GM12878 (cell line): ENCODE data around the gene BAIAP2L1. TPM values are rescaled to one million over a fixed set of nuclear protein-coding genes. Genes with fewer than 3 reads are reported as not detected.

Experiments used
- ATAC-seq: fragments of 200-7000 bp; cut with Tn5 transposase; 3 replicates; pipeline ENCODE4 v1.9.1; 2020; ENCODE audit warnings: mild to moderate bottlenecking, moderate library complexity
- BruUV-seq: library from RNA; stranded (reverse); fragments of 400-500 nt; replicated peaks from 2 replicates; lab custom pipeline; 2021; lab: Mats Ljungman, UMichigan
- CTCF ChIA-PET: fragments of 300-600 bp; sonication (Branson Sonifier 250); formaldehyde crosslinking; extraction: SDS; loops from one replicate; lab custom pipeline; 2021; ENCODE audit warnings: inconsistent platforms; lab: Yijun Ruan, JAX
- POLR2A ChIA-PET: fragments of 350-600 bp; formaldehyde crosslinking; extraction: SDS; loops from one replicate; lab custom pipeline; 2021; ENCODE audit warnings: inconsistent platforms; lab: Charles Lee
- RAD21 ChIA-PET: fragments of 300-600 bp; sonication (Branson Sonifier 250); formaldehyde crosslinking; loops from one replicate; lab custom pipeline; 2023; ENCODE audit warnings: antibody characterized with exemption; ENCODE audit not compliant: unreplicated experiment; lab: Charles Lee
- SMC1A ChIA-PET: fragments of 300-600 bp; sonication (Branson Sonifier 250); formaldehyde crosslinking; loops from one replicate; lab custom pipeline; 2023; ENCODE audit not compliant: unreplicated experiment, uncharacterized antibody; lab: Charles Lee
- DNase-seq: peaks from one replicate; pipeline ENCODE4 v3.0.0-alpha.2; 2011; ENCODE audit warnings: low read depth, low spot score
- FAIRE-seq: peaks from 3 replicates; lab custom pipeline; 2011; peaks lifted over from hg19 to GRCh38; lab: Jason Lieb, UNC
- H2AFZ ChIP-seq: 2 replicates; pipeline ENCODE4 v1.6.0; 2011; ENCODE audit warnings: low read depth, low read length, control low read depth; ENCODE audit not compliant: control insufficient read depth
- H3K27ac ChIP-seq: 2 replicates; pipeline ENCODE4 v1.5.1; 2011; ENCODE audit warnings: control low read depth; ENCODE audit not compliant: control insufficient read depth, insufficient read depth
- H3K27me3 ChIP-seq, 2 experiments: replicated peaks in 1 of 2; 2 replicates each; pipeline versions ENCODE4 v1.6.0 to v1.6.1; 2011; ENCODE audit warnings: low read length in 1 of 2; ENCODE audit not compliant: control insufficient read depth in 2 of 2, insufficient read depth in 2 of 2
- H3K36me3 ChIP-seq, 2 experiments: 2 replicates each; pipeline ENCODE4 v1.5.1; 2011; ENCODE audit warnings: low read length in 1 of 2; ENCODE audit not compliant: control insufficient read depth in 2 of 2, insufficient read depth in 2 of 2
- H3K4me1 ChIP-seq: 2 replicates; pipeline ENCODE4 v1.6.1; 2011; ENCODE audit warnings: mild to moderate bottlenecking, low read length, moderate library complexity, mixed read lengths; ENCODE audit not compliant: control insufficient read depth, insufficient read depth
- H3K4me2 ChIP-seq: 2 replicates; pipeline ENCODE4 v1.6.0; 2011; ENCODE audit warnings: control low read depth; ENCODE audit not compliant: control insufficient read depth, insufficient read depth
- H3K4me3 ChIP-seq: fragments of 200-600 bp; sonication (generic); 2 replicates; pipeline ENCODE4 v1.5.1; 2016
- H3K79me2 ChIP-seq: 2 replicates; pipeline ENCODE4 v1.6.0; 2011; ENCODE audit warnings: low read length; ENCODE audit not compliant: control insufficient read depth, insufficient read depth
- H3K9ac ChIP-seq: 2 replicates; pipeline ENCODE4 v1.8.0; 2011; ENCODE audit warnings: low read length, control low read depth, mixed read lengths; ENCODE audit not compliant: control insufficient read depth, insufficient read depth
- H3K9me3 ChIP-seq: replicated peaks from 3 replicates; pipeline ENCODE4 v1.5.1; 2011; ENCODE audit warnings: mild to moderate bottlenecking, low read length; ENCODE audit not compliant: control insufficient read depth, insufficient read depth
- H4K20me1 ChIP-seq: 2 replicates; pipeline ENCODE4 v1.6.0; 2011; ENCODE audit not compliant: control insufficient read depth, insufficient read depth
- BHLHE40 ChIP-seq, 2 experiments: fragments of 450-650 bp in 1 of 2; IDR thresholded peaks; 2 replicates each; pipeline ENCODE4 v1.6.1; 2011 to 2017; ENCODE audit warnings: low read depth in 2 of 2, borderline replicate concordance in 1 of 2, improper control_type of control experiment in 1 of 2, low read length in 1 of 2, mild to moderate bottlenecking in 1 of 2
- EP300 ChIP-seq, 2 experiments: fragments of 150-350 bp in 1 of 2; IDR thresholded peaks; 2 replicates each; pipeline ENCODE4 v1.6.1; 2011 to 2012; ENCODE audit warnings: low read depth in 2 of 2, low read length in 2 of 2, borderline replicate concordance in 1 of 2, improper control_type of control experiment in 1 of 2, inconsistent platforms in 1 of 2; ENCODE audit not compliant: control insufficient read depth in 1 of 2
- MYB ChIP-seq: fragments of 150-350 bp; IDR thresholded peaks from 2 replicates; pipeline ENCODE4 v1.6.1; 2014; ENCODE audit warnings: mild to moderate bottlenecking, low read depth, low read length, borderline replicate concordance
- NFYB ChIP-seq: IDR thresholded peaks from 2 replicates; pipeline ENCODE4 v1.6.1; 2011; ENCODE audit warnings: low read depth, mild to moderate bottlenecking, low read length, improper control_type of control experiment, moderate library complexity; ENCODE audit not compliant: insufficient read depth
- PAX8 ChIP-seq: fragments of 450-650 bp; IDR thresholded peaks from 2 replicates; pipeline ENCODE4 v1.6.1; 2017; ENCODE audit warnings: mild to moderate bottlenecking, moderate library complexity
- POU2F2 ChIP-seq: IDR thresholded peaks from 3 replicates; pipeline ENCODE4 v1.6.1; 2011; ENCODE audit warnings: low read depth, mild to moderate bottlenecking, low read length, borderline replicate concordance
- RAD51 ChIP-seq: fragments of 450-650 bp; IDR thresholded peaks from 2 replicates; pipeline ENCODE4 v1.6.1; 2016; ENCODE audit warnings: moderate library complexity, mild to moderate bottlenecking, inconsistent platforms
- SRF ChIP-seq, 2 experiments: IDR thresholded peaks; 2 replicates each; pipeline ENCODE4 v1.6.1; 2011; ENCODE audit warnings: low read depth in 2 of 2, low read length in 2 of 2, mild to moderate bottlenecking in 1 of 2, moderate library complexity in 1 of 2
- TBL1XR1 ChIP-seq: IDR thresholded peaks from 2 replicates; pipeline ENCODE4 v1.6.1; 2012; ENCODE audit warnings: low read depth, low read length, improper control_type of control experiment
- ZNF384 ChIP-seq: IDR thresholded peaks from 2 replicates; pipeline ENCODE4 v1.6.1; 2012; ENCODE audit warnings: low read depth, mild to moderate bottlenecking, low read length, improper control_type of control experiment, borderline replicate concordance
- ZSCAN29 ChIP-seq: fragments of 450-650 bp; IDR thresholded peaks from 2 replicates; pipeline ENCODE4 v1.6.1; 2017; ENCODE audit warnings: mild to moderate bottlenecking, moderate library complexity
- WGBS: methylation state at CpG from one replicate; pipeline ENCODE4 v1.1.6; 2016; ENCODE audit warnings: low lambda C conversion rate; ENCODE audit not compliant: insufficient replicate concordance, insufficient coverage; ENCODE audit errors: missing lambda C conversion rate; 5-methylcytosine and 5-hydroxymethylcytosine counted together
- in situ Hi-C: fragments of 300-500 bp; cut with MboI; formaldehyde crosslinking; loops from 9 replicates; pipeline ENCODE4 v1.14.3; 2018; ENCODE audit warnings: mixed read lengths
- intact Hi-C: fragments of 100-400 bp; cut with micrococcal nuclease; formaldehyde crosslinking; loops from one replicate; pipeline ENCODE4 v1.14.2; 2022; ENCODE audit not compliant: unreplicated experiment
- polyA plus RNA-seq, 11 experiments: library from polyadenylated mRNA; depleted of rRNA in 4 of 11; unstranded in 6 of 11; stranded (reverse) in 5 of 11; fragments of >200 nt; fragmentation: Nextera tagmentation in 4 of 11; fragmentation: Illumina TruSeq in 1 of 11; extraction: Ambion mirVana in 4 of 11; extraction: Trizol in 1 of 11; gene quantifications; 1 replicate in 1 of 11; 2 replicates in 10 of 11; pipeline versions ENCODE4 v1.2.1 to v1.2.3, GENCODE V29; 2011 to 2016; ENCODE audit warnings: inconsistent platforms in 2 of 11, missing spikeins in 2 of 11, low read depth in 1 of 11
- total RNA-seq, 4 experiments: library from RNA; depleted of rRNA in 3 of 4; stranded (reverse); fragments of >200 nt in 3 of 4; fragmentation: Illumina TruSeq in 1 of 4; extraction: Trizol in 1 of 4; gene quantifications; 2 replicates each; pipeline versions ENCODE4 v1.2.1 to v1.2.3, GENCODE V29; 2013 to 2021
- TF ChIP-seq, protein P1 (sequence below): fragments of 150-350 bp; IDR thresholded peaks from 2 replicates; pipeline ENCODE4 v1.6.1; 2014; ENCODE audit warnings: mild to moderate bottlenecking, low read depth, low read length
- TF ChIP-seq, protein P2 (sequence below): IDR thresholded peaks from 2 replicates; pipeline ENCODE4 v1.6.1; 2012; ENCODE audit warnings: low read length, inconsistent platforms

The BAIAP2L1 gene
- total and polyA plus RNA-seq, 10 of the 15 experiments (the other 5 are each of a cell fraction or from before 2014, with no cell fraction given): 8.9 to 60.2 (median 35.7) TPM

DNA sequence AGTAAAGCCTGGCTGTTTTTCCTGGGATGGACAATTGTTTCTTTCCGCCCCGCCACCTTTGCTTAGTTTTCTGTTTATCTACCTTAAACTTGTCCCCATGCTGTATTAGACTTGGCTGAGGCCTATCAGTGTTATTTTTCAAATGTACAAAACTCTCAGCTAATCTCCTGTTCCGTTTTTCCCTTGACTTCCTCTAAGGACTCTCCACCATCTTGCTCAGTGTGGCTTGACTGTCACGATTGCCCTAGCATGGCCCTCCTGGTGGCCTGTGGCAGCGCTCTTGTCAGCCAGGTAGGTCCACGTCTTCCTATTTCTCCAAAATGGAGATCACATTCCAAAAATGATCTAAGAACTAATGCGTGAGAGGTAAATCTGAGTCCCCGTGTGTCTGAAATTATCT lies 36.7 kb downstream of the BAIAP2L1 start:
- CTCF ChIA-PET: no interaction called here
- 69% methylated on average over 8 of the region's 8 CpGs for WGBS
- SMC1A ChIA-PET: interaction anchor here (1.4 kb wide), 1 partner anchor 9 kb away, joined by 4 read pairs; no protein-coding TSS in a partner anchor
- no peak for FAIRE-seq
- Histone ChIP-seq H3K79me2 (no peaks in the 10 kb centered on the region), H3K4me1 (no peaks in the 10 kb centered on the region), H2AFZ (no peak overlapping the region; the same call in 1 of the 2 replicates), H3K9ac (no peak overlapping the region), H3K4me2 (no peak overlapping the region), H3K36me3 (peaks cover 0 to 3% of the 10 kb centered on the region in 2 experiments; a peak in 2 of 4 replicates), H3K27ac (no peak overlapping the region), H3K9me3 (no peaks in the 10 kb centered on the region), H4K20me1 (no peaks in the 10 kb centered on the region), H3K4me3 (no peak overlapping the region), H3K27me3 (no peaks in the 10 kb centered on the region)
- RAD21 ChIA-PET: interaction anchor here (0.8 kb wide), 1 partner anchor 37 kb away, joined by 3 read pairs; the partner anchor contains the start of gene BAIAP2L1
- ATAC-seq: no peak
- in situ Hi-C loops: no loop called here
- BruUV-seq: no TSS peak
- DNase-seq: no peak
- intact Hi-C loops: no loop called here
- POLR2A ChIA-PET: no interaction called here
- TF ChIP-seq NFYB: no peak
- TF ChIP-seq, protein P1, sequence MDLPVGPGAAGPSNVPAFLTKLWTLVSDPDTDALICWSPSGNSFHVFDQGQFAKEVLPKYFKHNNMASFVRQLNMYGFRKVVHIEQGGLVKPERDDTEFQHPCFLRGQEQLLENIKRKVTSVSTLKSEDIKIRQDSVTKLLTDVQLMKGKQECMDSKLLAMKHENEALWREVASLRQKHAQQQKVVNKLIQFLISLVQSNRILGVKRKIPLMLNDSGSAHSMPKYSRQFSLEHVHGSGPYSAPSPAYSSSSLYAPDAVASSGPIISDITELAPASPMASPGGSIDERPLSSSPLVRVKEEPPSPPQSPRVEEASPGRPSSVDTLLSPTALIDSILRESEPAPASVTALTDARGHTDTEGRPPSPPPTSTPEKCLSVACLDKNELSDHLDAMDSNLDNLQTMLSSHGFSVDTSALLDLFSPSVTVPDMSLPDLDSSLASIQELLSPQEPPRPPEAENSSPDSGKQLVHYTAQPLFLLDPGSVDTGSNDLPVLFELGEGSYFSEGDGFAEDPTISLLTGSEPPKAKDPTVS: no peak
- TF ChIP-seq SRF (IDR thresholded peaks at IDR 0.05; ENCODE audit: low read depth in 2 of 2, low read length in 2 of 2): no peak

DNA sequence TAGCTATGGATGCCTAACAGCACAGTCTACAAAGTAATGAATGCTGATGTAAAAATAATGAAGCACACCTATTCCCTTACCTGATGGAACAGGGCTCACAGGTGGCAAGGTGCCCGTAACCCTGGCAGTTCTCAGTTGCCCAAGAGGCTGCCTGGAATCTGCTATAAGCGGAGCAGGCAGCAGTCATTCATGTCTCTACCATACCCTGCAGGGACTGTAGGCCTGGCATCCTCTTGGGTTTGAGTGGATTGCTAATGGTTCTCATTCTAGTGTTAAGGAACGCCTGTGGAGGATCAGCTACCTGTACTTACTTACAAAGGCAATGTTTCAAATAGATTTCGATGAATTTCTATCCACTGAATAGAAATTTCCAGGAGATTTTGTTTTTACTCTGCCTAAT lies 38.4 kb downstream of the BAIAP2L1 start:
- ATAC-seq (no peak), DNase-seq (no peak), FAIRE-seq (no peak)
- no peaks in the 10 kb centered on the region for H3K27me3 ChIP-seq
- SMC1A ChIA-PET: interaction anchor here (0.7 kb wide), 1 partner anchor 39 kb away, joined by 3 read pairs; no protein-coding TSS in a partner anchor
- in situ Hi-C loops: no loop called here
- no peak overlapping the region for H3K4me3 ChIP-seq
- RAD21 ChIA-PET: no interaction called here
- no peaks in the 10 kb centered on the region for H3K79me2 ChIP-seq
- CTCF ChIA-PET: interaction anchor here (0.6 kb wide), 1 partner anchor 22 kb away, joined by 3 read pairs; no protein-coding TSS in a partner anchor
- POLR2A ChIA-PET: interaction anchor here (0.7 kb wide), 1 partner anchor 26 kb away, joined by 3 read pairs; no protein-coding TSS in a partner anchor
- peaks cover 0 to 4% of the 10 kb centered on the region in 2 experiments; a peak in 2 of 4 replicates for H3K36me3 ChIP-seq
- WGBS: 86% methylated on average over 4 of the region's 4 CpGs
- H3K4me1 ChIP-seq: no peaks in the 10 kb centered on the region
- no peak overlapping the region for H2AFZ ChIP-seq
- H3K27ac ChIP-seq: no peak overlapping the region
- no peaks in the 10 kb centered on the region for H3K9me3 ChIP-seq
- H3K4me2 ChIP-seq: no peak overlapping the region
- no TSS peak for BruUV-seq
- H4K20me1 ChIP-seq: no peaks in the 10 kb centered on the region
- intact Hi-C loops: no loop called here
- no peak overlapping the region for H3K9ac ChIP-seq
- TF ChIP-seq, protein P2, sequence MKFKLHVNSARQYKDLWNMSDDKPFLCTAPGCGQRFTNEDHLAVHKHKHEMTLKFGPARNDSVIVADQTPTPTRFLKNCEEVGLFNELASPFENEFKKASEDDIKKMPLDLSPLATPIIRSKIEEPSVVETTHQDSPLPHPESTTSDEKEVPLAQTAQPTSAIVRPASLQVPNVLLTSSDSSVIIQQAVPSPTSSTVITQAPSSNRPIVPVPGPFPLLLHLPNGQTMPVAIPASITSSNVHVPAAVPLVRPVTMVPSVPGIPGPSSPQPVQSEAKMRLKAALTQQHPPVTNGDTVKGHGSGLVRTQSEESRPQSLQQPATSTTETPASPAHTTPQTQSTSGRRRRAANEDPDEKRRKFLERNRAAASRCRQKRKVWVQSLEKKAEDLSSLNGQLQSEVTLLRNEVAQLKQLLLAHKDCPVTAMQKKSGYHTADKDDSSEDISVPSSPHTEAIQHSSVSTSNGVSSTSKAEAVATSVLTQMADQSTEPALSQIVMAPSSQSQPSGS: no peak
- no peak for TF ChIP-seq ZSCAN29
- TF ChIP-seq TBL1XR1: no peak
- TF ChIP-seq MYB: no peak
- no peak for TF ChIP-seq BHLHE40 (IDR thresholded peaks at IDR 0.05; ENCODE audit: borderline replicate concordance in 1 of 2, low read depth in 2 of 2, low read length in 1 of 2)
- TF ChIP-seq EP300 (IDR thresholded peaks at IDR 0.05; ENCODE audit: borderline replicate concordance in 1 of 2, control insufficient read depth in 1 of 2, low read depth in 2 of 2, low read length in 2 of 2): no peak
- TF ChIP-seq PAX8: no peak
- TF ChIP-seq RAD51: no peak
- TF ChIP-seq ZNF384: no peak
- TF ChIP-seq POU2F2: no peak
